ENCODE results near the gene GAGE12E.
"Not testable (repeated sequence)": the region's sequence is repeated elsewhere in the genome, so short reads cannot be mapped to it uniquely, and the experiment has no call there.

Gene GAGE12E

DNA sequence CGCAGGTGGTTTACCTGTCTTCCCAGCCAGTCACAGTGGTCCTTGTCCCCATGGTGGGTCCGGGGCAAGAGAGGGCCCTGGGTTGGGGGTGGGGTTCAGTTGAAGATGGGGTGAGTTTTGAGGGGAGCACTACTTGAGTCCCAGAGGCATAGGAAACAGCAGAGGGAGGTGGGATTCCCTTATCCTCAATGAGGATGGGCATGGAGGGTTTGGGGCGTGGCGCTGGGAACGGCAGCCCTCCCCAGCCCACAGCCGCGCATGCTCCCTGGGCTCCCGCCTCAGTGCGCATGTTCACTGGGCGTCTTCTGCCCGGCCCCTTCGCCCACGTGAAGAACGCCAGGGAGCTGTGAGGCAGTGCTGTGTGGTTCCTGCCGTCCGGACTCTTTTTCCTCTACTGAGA is at the start of gene GAGE12E:
GAGE12E (plus strand) TSS at position 301 of the 400 bp plus-strand sequence. CDS start 1,155 bp downstream, outside the sequence.
- not testable (repeated sequence) for FAIRE-seq; DNase-seq (ENCODE audit: insufficient read length, low spot score)

DNA sequence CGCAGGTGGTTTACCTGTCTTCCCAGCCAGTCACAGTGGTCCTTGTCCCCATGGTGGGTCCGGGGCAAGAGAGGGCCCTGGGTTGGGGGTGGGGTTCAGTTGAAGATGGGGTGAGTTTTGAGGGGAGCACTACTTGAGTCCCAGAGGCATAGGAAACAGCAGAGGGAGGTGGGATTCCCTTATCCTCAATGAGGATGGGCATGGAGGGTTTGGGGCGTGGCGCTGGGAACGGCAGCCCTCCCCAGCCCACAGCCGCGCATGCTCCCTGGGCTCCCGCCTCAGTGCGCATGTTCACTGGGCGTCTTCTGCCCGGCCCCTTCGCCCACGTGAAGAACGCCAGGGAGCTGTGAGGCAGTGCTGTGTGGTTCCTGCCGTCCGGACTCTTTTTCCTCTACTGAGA is 19.2 kb upstream of the GAGE12E start, which contains the start of gene GAGE12C:
GAGE12C (plus strand) TSS at position 301 of the 400 bp plus-strand sequence. CDS start 1,155 bp downstream, outside the sequence.
- DNase-seq (ENCODE audit: insufficient read length, low spot score); FAIRE-seq: not testable (repeated sequence)

GRCh38 chrX:49541433-49541832 is 9.7 kb upstream of the GAGE12E start, which contains the start of gene GAGE12D:
Gene GAGE12D (plus strand): TSS chrX:49541733. CDS start chrX:49542888, 1,155 bp downstream.
- not testable (repeated sequence) for FAIRE-seq

DNA sequence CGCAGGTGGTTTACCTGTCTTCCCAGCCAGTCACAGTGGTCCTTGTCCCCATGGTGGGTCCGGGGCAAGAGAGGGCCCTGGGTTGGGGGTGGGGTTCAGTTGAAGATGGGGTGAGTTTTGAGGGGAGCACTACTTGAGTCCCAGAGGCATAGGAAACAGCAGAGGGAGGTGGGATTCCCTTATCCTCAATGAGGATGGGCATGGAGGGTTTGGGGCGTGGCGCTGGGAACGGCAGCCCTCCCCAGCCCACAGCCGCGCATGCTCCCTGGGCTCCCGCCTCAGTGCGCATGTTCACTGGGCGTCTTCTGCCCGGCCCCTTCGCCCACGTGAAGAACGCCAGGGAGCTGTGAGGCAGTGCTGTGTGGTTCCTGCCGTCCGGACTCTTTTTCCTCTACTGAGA is 9.5 kb downstream of the GAGE12E start, which contains the start of gene GAGE12F:
GAGE12F (plus strand) TSS at position 301 of the 400 bp plus-strand sequence. CDS start 1,155 bp downstream, outside the sequence.
- not testable (repeated sequence) for FAIRE-seq; DNase-seq (ENCODE audit: insufficient read length, low spot score)

More at GRCh38 chrX:49541433-49541832, 9.7 kb upstream of the GAGE12E start, which contains the start of gene GAGE12D:
- not testable (repeated sequence) for DNase-seq (ENCODE audit: insufficient read length, low spot score)

- not testable (repeated sequence) for FAIRE-seq; DNase-seq (ENCODE audit: insufficient read length, low spot score)
Observed at GRCh38 chrX:49568728-49569127, 17.6 kb downstream of the GAGE12E start.

- FAIRE-seq, result not testable (repeated sequence)
Observed at GRCh38 chrX:49569152-49569551, 18.1 kb downstream of the GAGE12E start.

DNA sequence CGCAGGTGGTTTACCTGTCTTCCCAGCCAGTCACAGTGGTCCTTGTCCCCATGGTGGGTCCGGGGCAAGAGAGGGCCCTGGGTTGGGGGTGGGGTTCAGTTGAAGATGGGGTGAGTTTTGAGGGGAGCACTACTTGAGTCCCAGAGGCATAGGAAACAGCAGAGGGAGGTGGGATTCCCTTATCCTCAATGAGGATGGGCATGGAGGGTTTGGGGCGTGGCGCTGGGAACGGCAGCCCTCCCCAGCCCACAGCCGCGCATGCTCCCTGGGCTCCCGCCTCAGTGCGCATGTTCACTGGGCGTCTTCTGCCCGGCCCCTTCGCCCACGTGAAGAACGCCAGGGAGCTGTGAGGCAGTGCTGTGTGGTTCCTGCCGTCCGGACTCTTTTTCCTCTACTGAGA is 19.0 kb downstream of the GAGE12E start, which contains the start of gene GAGE12G:
GAGE12G (plus strand) TSS at position 301 of the 400 bp plus-strand sequence. CDS start 1,155 bp downstream, outside the sequence.
- not testable (repeated sequence) for DNase-seq (ENCODE audit: insufficient read length, low spot score); FAIRE-seq

More at GRCh38 chrX:49569152-49569551, 18.1 kb downstream of the GAGE12E start:
- not testable (repeated sequence) for DNase-seq (ENCODE audit: insufficient read length, low spot score)

DNA sequence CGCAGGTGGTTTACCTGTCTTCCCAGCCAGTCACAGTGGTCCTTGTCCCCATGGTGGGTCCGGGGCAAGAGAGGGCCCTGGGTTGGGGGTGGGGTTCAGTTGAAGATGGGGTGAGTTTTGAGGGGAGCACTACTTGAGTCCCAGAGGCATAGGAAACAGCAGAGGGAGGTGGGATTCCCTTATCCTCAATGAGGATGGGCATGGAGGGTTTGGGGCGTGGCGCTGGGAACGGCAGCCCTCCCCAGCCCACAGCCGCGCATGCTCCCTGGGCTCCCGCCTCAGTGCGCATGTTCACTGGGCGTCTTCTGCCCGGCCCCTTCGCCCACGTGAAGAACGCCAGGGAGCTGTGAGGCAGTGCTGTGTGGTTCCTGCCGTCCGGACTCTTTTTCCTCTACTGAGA is 28.6 kb downstream of the GAGE12E start, which contains the start of gene GAGE12H:
GAGE12H (plus strand) TSS at position 301 of the 400 bp plus-strand sequence. CDS start 1,155 bp downstream, outside the sequence.
- DNase-seq (ENCODE audit: insufficient read length, low spot score); FAIRE-seq: not testable (repeated sequence)

DNA sequence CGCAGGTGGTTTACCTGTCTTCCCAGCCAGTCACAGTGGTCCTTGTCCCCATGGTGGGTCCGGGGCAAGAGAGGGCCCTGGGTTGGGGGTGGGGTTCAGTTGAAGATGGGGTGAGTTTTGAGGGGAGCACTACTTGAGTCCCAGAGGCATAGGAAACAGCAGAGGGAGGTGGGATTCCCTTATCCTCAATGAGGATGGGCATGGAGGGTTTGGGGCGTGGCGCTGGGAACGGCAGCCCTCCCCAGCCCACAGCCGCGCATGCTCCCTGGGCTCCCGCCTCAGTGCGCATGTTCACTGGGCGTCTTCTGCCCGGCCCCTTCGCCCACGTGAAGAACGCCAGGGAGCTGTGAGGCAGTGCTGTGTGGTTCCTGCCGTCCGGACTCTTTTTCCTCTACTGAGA is 38.1 kb downstream of the GAGE12E start, which contains the start of gene GAGE2A:
GAGE2A (plus strand) TSS at position 301 of the 400 bp plus-strand sequence. CDS start 1,155 bp downstream, outside the sequence.
- FAIRE-seq; DNase-seq (ENCODE audit: insufficient read length, low spot score): not testable (repeated sequence)

DNA sequence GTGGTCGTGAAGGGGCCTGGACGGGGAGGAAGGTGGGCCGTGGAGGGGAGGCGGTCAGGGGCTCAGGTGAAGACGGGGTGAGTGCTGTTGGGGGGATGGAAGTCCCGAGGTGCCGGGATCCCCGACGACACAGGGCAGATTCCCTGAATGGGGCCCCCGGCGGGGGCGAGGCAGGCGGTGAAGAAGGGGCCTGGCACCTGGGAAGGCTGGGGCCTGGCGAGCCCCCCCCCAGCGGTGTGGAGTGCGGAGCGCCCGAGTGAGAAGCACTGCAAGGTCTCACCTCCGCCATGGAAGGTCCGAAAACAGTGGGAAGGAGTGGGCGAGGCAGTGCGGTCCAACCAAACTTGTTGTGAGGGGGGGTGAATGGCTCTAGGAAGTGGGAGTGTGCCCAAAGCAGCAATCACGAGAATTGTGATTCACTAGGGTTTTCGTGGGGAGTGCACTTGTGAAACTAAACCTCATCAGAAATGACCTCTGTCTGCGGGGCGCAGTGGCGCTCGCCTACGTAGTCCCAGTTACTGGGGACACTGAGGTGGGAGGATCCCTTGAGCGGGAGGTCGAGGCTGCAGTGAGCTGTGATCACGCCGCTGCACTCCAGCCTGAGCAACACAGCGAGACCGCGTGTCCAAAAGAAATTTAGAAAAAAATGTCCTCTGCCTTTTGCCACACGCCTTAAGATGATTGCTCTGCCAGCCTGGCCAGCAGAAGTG is 38.8 kb downstream of the GAGE12E start:
- DNase-seq (ENCODE audit: insufficient read length, low spot score); FAIRE-seq: not testable (repeated sequence)

DNA sequence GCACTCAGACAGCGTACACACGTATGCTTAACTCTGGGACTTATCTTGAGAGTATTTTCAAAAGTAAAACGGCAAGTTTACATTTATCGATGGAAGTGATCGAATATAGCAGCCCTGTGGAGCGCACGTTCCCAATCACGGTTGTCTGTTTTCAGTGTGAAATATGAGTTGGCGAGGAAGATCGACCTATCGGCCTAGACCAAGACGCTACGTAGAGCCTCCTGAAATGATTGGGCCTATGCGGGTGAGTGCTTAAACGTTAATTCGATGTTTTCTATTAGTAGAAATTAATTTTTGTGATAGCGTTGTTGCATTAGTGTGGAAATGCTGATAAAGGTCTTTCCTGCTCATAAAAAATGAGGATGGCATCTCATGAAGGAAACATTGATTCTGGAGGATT is 39.4 kb downstream of the GAGE12E start:
- FAIRE-seq; DNase-seq (ENCODE audit: insufficient read length, low spot score): not testable (repeated sequence)

- not testable (repeated sequence) for DNase-seq (ENCODE audit: insufficient read length, low spot score); FAIRE-seq
Observed at GRCh38 chrX:49598720-49599119, 47.6 kb downstream of the GAGE12E start, which contains the start of gene GAGE1. Gene GAGE1 (plus strand): TSS chrX:49599020. CDS start chrX:49600175, 1,155 bp downstream.

All from HTR-8/SVneo (cell line).